ENCODE measurements around the gene C1QL4.

C1QL4 gene

GRCh38 chr12:49345825-49346658, 9.1 kb upstream of the C1QL4 start:
- H3K27me3 Mint-ChIP-seq (ENCODE audit: low read depth, poor library complexity), result peaks cover 88% of the 10 kb centered on the region
- H3K27ac Mint-ChIP-seq, result no peak overlapping the region
- H3K4me3 Mint-ChIP-seq, result peak overlapping the region; percentile 78
- peaks cover 56% of the 10 kb centered on the region for H3K4me1 Mint-ChIP-seq
- TF ChIP-seq CTCF (IDR thresholded peaks at IDR 0.05), result no peak
- peak; percentile 50 for DNase-seq
- H3K36me3 Mint-ChIP-seq (ENCODE audit: low read depth), result no peaks in the 10 kb centered on the region
- H3K9me3 Mint-ChIP-seq, result no peaks in the 10 kb centered on the region

GRCh38 chr12:49345051-49345824, 8.2 kb upstream of the C1QL4 start:
- no peak for TF ChIP-seq CTCF (IDR thresholded peaks at IDR 0.05)
- no peaks in the 10 kb centered on the region for H3K9me3 Mint-ChIP-seq
- peak overlapping the region; percentile 78 for H3K4me3 Mint-ChIP-seq
- DNase-seq, result peak; percentile 88
- H3K27me3 Mint-ChIP-seq (ENCODE audit: low read depth, poor library complexity), result peaks cover 88% of the 10 kb centered on the region
- H3K36me3 Mint-ChIP-seq (ENCODE audit: low read depth), result no peaks in the 10 kb centered on the region
- H3K27ac Mint-ChIP-seq, result no peak overlapping the region
- H3K4me1 Mint-ChIP-seq, result peaks cover 64% of the 10 kb centered on the region

GRCh38 chr12:49344486-49345050, 7.6 kb upstream of the C1QL4 start:
- Mint-ChIP-seq H3K27ac (no peak overlapping the region), H3K9me3 (no peaks in the 10 kb centered on the region), H3K27me3 (ENCODE audit: low read depth, poor library complexity) (peaks cover 88% of the 10 kb centered on the region), H3K4me3 (peak overlapping the region; percentile 45), H3K36me3 (ENCODE audit: low read depth) (no peaks in the 10 kb centered on the region), H3K4me1 (peaks cover 71% of the 10 kb centered on the region)
- TF ChIP-seq CTCF (IDR thresholded peaks at IDR 0.05), result no peak
- DNase-seq, result no peak

- no peaks in the 10 kb centered on the region for H3K36me3 Mint-ChIP-seq (ENCODE audit: low read depth)
- no peak for TF ChIP-seq CTCF (IDR thresholded peaks at IDR 0.05)
- peak overlapping the region; percentile 77 for H3K4me3 Mint-ChIP-seq
- H3K9me3 Mint-ChIP-seq, result no peaks in the 10 kb centered on the region
- H3K27me3 Mint-ChIP-seq (ENCODE audit: low read depth, poor library complexity), result peaks cover 88% of the 10 kb centered on the region
- peak; percentile 82 for DNase-seq
- H3K4me1 Mint-ChIP-seq, result peaks cover 80% of the 10 kb centered on the region
- peak overlapping the region; percentile 89 for H3K27ac Mint-ChIP-seq
Measured at GRCh38 chr12:49342914-49343731, 6.1 kb upstream of the C1QL4 start.

- H3K27ac Mint-ChIP-seq, result no peak overlapping the region
- H3K27me3 Mint-ChIP-seq (ENCODE audit: low read depth, poor library complexity), result peaks cover 89% of the 10 kb centered on the region
- peaks cover 82% of the 10 kb centered on the region for H3K4me1 Mint-ChIP-seq
- TF ChIP-seq CTCF (IDR thresholded peaks at IDR 0.05), result peak; percentile 99
- H3K4me3 Mint-ChIP-seq, result peak overlapping the region; percentile 77
- H3K9me3 Mint-ChIP-seq, result no peaks in the 10 kb centered on the region
- peak; percentile 93 for DNase-seq
- no peaks in the 10 kb centered on the region for H3K36me3 Mint-ChIP-seq (ENCODE audit: low read depth)
Measured at GRCh38 chr12:49342066-49342913, 5.3 kb upstream of the C1QL4 start.
